Naive B cell (primary cell): ENCODE data around the gene C15orf40. TPM values are rescaled to one million over a fixed set of nuclear protein-coding genes. Genes with fewer than 3 reads are reported as not detected.

ENCODE experiments used
- ATAC-seq, 2 donors: fragments of 150-1000 bp; cut with Tn5 transposase; 2 replicates each; pipeline ENCODE4 v1.10.0; 2021; ENCODE audit warnings: low read depth in 2 of 2, mild to moderate bottlenecking in 2 of 2, moderate library complexity in 2 of 2
- DNase-seq: peaks from one replicate; pipeline ENCODE4 v3.0.0; 2022
- H3K27ac Mint-ChIP-seq, 6 donors: one replicate each; pipeline ENCODE4 v1.8.0; 2020 to 2022; ENCODE audit warnings: mild to moderate bottlenecking in 6 of 6, mixed read lengths in 6 of 6, moderate library complexity in 5 of 6, inconsistent platforms in 2 of 6
- H3K27me3 Mint-ChIP-seq, 3 donors: one replicate each; pipeline ENCODE4 v1.8.0; 2021 to 2022; ENCODE audit warnings: mixed read lengths in 3 of 3, mild to moderate bottlenecking in 1 of 3
- H3K36me3 Mint-ChIP-seq, 2 donors: one replicate each; pipeline ENCODE4 v1.8.0; 2020 to 2022; ENCODE audit warnings: mixed read lengths in 2 of 2, inconsistent platforms in 1 of 2, mild to moderate bottlenecking in 1 of 2
- H3K4me1 Mint-ChIP-seq, 3 donors: one replicate each; pipeline ENCODE4 v1.8.0; 2020 to 2022; ENCODE audit warnings: mixed read lengths in 3 of 3, inconsistent platforms in 1 of 3, mild to moderate bottlenecking in 1 of 3, moderate library complexity in 1 of 3
- H3K4me3 Mint-ChIP-seq, 8 donors: one replicate each; pipeline ENCODE4 v1.8.0; 2020 to 2022; ENCODE audit warnings: mild to moderate bottlenecking in 8 of 8, mixed read lengths in 8 of 8, moderate library complexity in 8 of 8, inconsistent platforms in 2 of 8
- H3K9me3 Mint-ChIP-seq, 7 donors: one replicate each; pipeline ENCODE4 v1.8.0; 2020 to 2022; ENCODE audit warnings: mixed read lengths in 7 of 7, mild to moderate bottlenecking in 5 of 7, inconsistent platforms in 2 of 7, moderate library complexity in 1 of 7
- polyA plus RNA-seq, 6 donors: library from polyadenylated mRNA; unstranded; fragments of 300-500 nt; fragmentation: Illumina TruSeq; gene quantifications; one replicate each; pipeline ENCODE4 v1.2.3, GENCODE V29; 2021; ENCODE audit warnings: low read depth in 6 of 6

Gene C15orf40
- polyA plus RNA-seq, 6 donors from 2014 or later: 49.6 to 82.3 (median 56.5) TPM

- peaks cover 0 to 1% (median 0%) of the 10 kb centered on the region in 7 donors for H3K9me3 Mint-ChIP-seq
- H3K36me3 Mint-ChIP-seq: no peaks in the 10 kb centered on the region
- ATAC-seq (no peak), DNase-seq (no peak)
- no peak overlapping the region for H3K4me3 Mint-ChIP-seq
- no peak overlapping the region for H3K27ac Mint-ChIP-seq
- no peaks in the 10 kb centered on the region for H3K27me3 Mint-ChIP-seq
- H3K4me1 Mint-ChIP-seq: no peaks in the 10 kb centered on the region
Measured at GRCh38 chr15:82959423-82959822, 52.0 kb downstream of the C15orf40 start.

- Mint-ChIP-seq H3K27ac (no peak overlapping the region), H3K27me3 (no peaks in the 10 kb centered on the region), H3K4me3 (no peak overlapping the region), H3K36me3 (no peaks in the 10 kb centered on the region), H3K4me1 (no peaks in the 10 kb centered on the region), H3K9me3 (peaks cover 0 to 1% (median 0%) of the 10 kb centered on the region in 7 donors)
- ATAC-seq (no peak), DNase-seq (no peak)
Measured at GRCh38 chr15:82958638-82959037, 52.8 kb downstream of the C15orf40 start.

- peaks cover 0 to 9% (median 0%) of the 10 kb centered on the region in 3 donors for H3K4me1 Mint-ChIP-seq
- DNase-seq (peak; percentile 12), ATAC-seq (peak; percentile 70 to 74)
- H3K9me3 Mint-ChIP-seq: peaks cover 0 to 1% (median 0%) of the 10 kb centered on the region in 7 donors
- peaks cover 3 to 8% (median 4%) of the 10 kb centered on the region in 3 donors for H3K27me3 Mint-ChIP-seq
- H3K27ac Mint-ChIP-seq: peak within 1 kb of the TSS in 2 of 6 donors; percentile 27 to 49
- H3K36me3 Mint-ChIP-seq: no peaks in the 10 kb centered on the region
- H3K4me3 Mint-ChIP-seq: peak within 1 kb of the TSS; percentile 65 to 91 (median 80)
Measured at GRCh38 chr15:82952158-82953081, 59.0 kb downstream of the C15orf40 start, which contains the start of gene HOMER2. HOMER2 (minus strand) TSS chr15:82952720; CDS start chr15:82952535, 185 bp downstream.

GRCh38 chr15:82951472-82952157 is 59.8 kb downstream of the C15orf40 start:
- Mint-ChIP-seq H3K9me3 (peaks cover 0 to 1% (median 0%) of the 10 kb centered on the region in 7 donors), H3K27me3 (peaks cover 4 to 16% (median 11%) of the 10 kb centered on the region in 3 donors), H3K4me1 (peaks cover 0 to 14% (median 0%) of the 10 kb centered on the region in 3 donors), H3K4me3 (peak overlapping the region in 2 of 8 donors; percentile 83 to 89), H3K36me3 (no peaks in the 10 kb centered on the region), H3K27ac (peak overlapping the region in 2 of 6 donors; percentile 27 to 49)
- DNase-seq (no peak), ATAC-seq (no peak)

- Mint-ChIP-seq H3K4me3 (no peak overlapping the region), H3K9me3 (peaks cover 0 to 3% (median 0%) of the 10 kb centered on the region in 7 donors), H3K4me1 (peaks cover 0 to 22% (median 3%) of the 10 kb centered on the region in 3 donors), H3K27me3 (peaks cover 4 to 20% (median 15%) of the 10 kb centered on the region in 3 donors), H3K36me3 (no peaks in the 10 kb centered on the region), H3K27ac (no peak overlapping the region)
- no peak for DNase-seq
- peak; percentile 25 to 31 for ATAC-seq
Measured at GRCh38 chr15:82950746-82951370, 60.6 kb downstream of the C15orf40 start.

- no peaks in the 10 kb centered on the region for H3K36me3 Mint-ChIP-seq
- H3K4me1 Mint-ChIP-seq: peaks cover 0 to 27% (median 3%) of the 10 kb centered on the region in 3 donors
- ATAC-seq (no peak), DNase-seq (no peak)
- no peak overlapping the region for H3K4me3 Mint-ChIP-seq
- peaks cover 4 to 20% (median 15%) of the 10 kb centered on the region in 3 donors for H3K27me3 Mint-ChIP-seq
- H3K9me3 Mint-ChIP-seq: peaks cover 0 to 3% (median 0%) of the 10 kb centered on the region in 7 donors
- no peak overlapping the region for H3K27ac Mint-ChIP-seq
Measured at GRCh38 chr15:82950295-82950694, 61.1 kb downstream of the C15orf40 start.

- peaks cover 0 to 38% (median 7%) of the 10 kb centered on the region in 3 donors for H3K4me1 Mint-ChIP-seq
Measured at GRCh38 chr15:82946155-82946701, 65.2 kb downstream of the C15orf40 start.

GRCh38 chr15:82945326-82945725 is 66.1 kb downstream of the C15orf40 start:
- H3K27me3 Mint-ChIP-seq: peaks cover 0 to 24% (median 20%) of the 10 kb centered on the region in 3 donors
- ATAC-seq: no peak
- no peak for DNase-seq
- H3K27ac Mint-ChIP-seq: no peak overlapping the region
- H3K4me1 Mint-ChIP-seq: peaks cover 0 to 38% (median 7%) of the 10 kb centered on the region in 3 donors
- H3K4me3 Mint-ChIP-seq: peak overlapping the region in 1 of 8 donors; percentile 65
- peaks cover 0 to 3% (median 0%) of the 10 kb centered on the region in 7 donors for H3K9me3 Mint-ChIP-seq
- H3K36me3 Mint-ChIP-seq: no peaks in the 10 kb centered on the region

More at GRCh38 chr15:82946155-82946701, 65.2 kb downstream of the C15orf40 start:
- H3K4me3 Mint-ChIP-seq: peak overlapping the region in 2 of 8 donors; percentile 24 to 74
- no peak overlapping the region for H3K27ac Mint-ChIP-seq
- H3K27me3 Mint-ChIP-seq: peaks cover 0 to 22% (median 20%) of the 10 kb centered on the region in 3 donors
- DNase-seq (no peak), ATAC-seq (no peak)
- no peaks in the 10 kb centered on the region for H3K36me3 Mint-ChIP-seq
- H3K9me3 Mint-ChIP-seq: peaks cover 0 to 3% (median 0%) of the 10 kb centered on the region in 7 donors

GRCh38 chr15:82944821-82945220 is 66.6 kb downstream of the C15orf40 start:
- peaks cover 0 to 3% (median 0%) of the 10 kb centered on the region in 7 donors for H3K9me3 Mint-ChIP-seq
- no peak for ATAC-seq
- DNase-seq: no peak
- peak overlapping the region in 1 of 8 donors; percentile 21 for H3K4me3 Mint-ChIP-seq
- no peaks in the 10 kb centered on the region for H3K36me3 Mint-ChIP-seq
- H3K27ac Mint-ChIP-seq: no peak overlapping the region
- H3K4me1 Mint-ChIP-seq: peaks cover 0 to 38% (median 7%) of the 10 kb centered on the region in 3 donors
- peaks cover 0 to 24% (median 20%) of the 10 kb centered on the region in 3 donors for H3K27me3 Mint-ChIP-seq

- Mint-ChIP-seq H3K4me1 (peaks cover 0 to 38% (median 7%) of the 10 kb centered on the region in 3 donors), H3K36me3 (peaks cover 0 to under 1% of the 10 kb centered on the region in 2 donors), H3K4me3 (no peak overlapping the region), H3K27ac (peak overlapping the region in 1 of 6 donors; percentile 22), H3K9me3 (peaks cover 0 to 4% (median 0%) of the 10 kb centered on the region in 7 donors), H3K27me3 (peaks cover 1 to 28% (median 22%) of the 10 kb centered on the region in 3 donors)
- ATAC-seq (no peak), DNase-seq (no peak)
Measured at GRCh38 chr15:82944056-82944455, 67.4 kb downstream of the C15orf40 start.

- Mint-ChIP-seq H3K27ac (no peak overlapping the region), H3K27me3 (peaks cover 10 to 37% (median 25%) of the 10 kb centered on the region in 3 donors), H3K4me3 (peak overlapping the region in 1 of 8 donors; percentile 5), H3K9me3 (peaks cover 0 to 6% (median 2%) of the 10 kb centered on the region in 7 donors), H3K4me1 (peaks cover 0 to 38% (median 11%) of the 10 kb centered on the region in 3 donors), H3K36me3 (peaks cover 0 to 10% of the 10 kb centered on the region in 2 donors)
- no peak for DNase-seq
- no peak for ATAC-seq
Measured at GRCh38 chr15:82943176-82943575, 68.3 kb downstream of the C15orf40 start.

- peaks cover 0 to 6% (median 2%) of the 10 kb centered on the region in 7 donors for H3K9me3 Mint-ChIP-seq
- H3K36me3 Mint-ChIP-seq: peaks cover 0 to 11% of the 10 kb centered on the region in 2 donors
- H3K27ac Mint-ChIP-seq: no peak overlapping the region
- peaks cover 0 to 38% (median 11%) of the 10 kb centered on the region in 3 donors for H3K4me1 Mint-ChIP-seq
- H3K27me3 Mint-ChIP-seq: peaks cover 10 to 38% (median 25%) of the 10 kb centered on the region in 3 donors
- no peak for ATAC-seq
- no peak for DNase-seq
- no peak overlapping the region for H3K4me3 Mint-ChIP-seq
Measured at GRCh38 chr15:82942691-82943090, 68.7 kb downstream of the C15orf40 start.
